Measurements from ENCODE around the gene EPB41L2. TPM values are rescaled to one million over a fixed set of nuclear protein-coding genes. Genes with fewer than 3 reads are reported as not detected.

EPB41L2 gene
- total and polyA plus RNA-seq, 2 experiments from 2014 or later, result 76.2 to 91.7 TPM

GRCh38 chr6:130906736-130907381, 156.2 kb downstream of the EPB41L2 start:
- ATAC-seq, result no peak
- Histone ChIP-seq H4K20me1 (replicated peaks; ENCODE audit: insufficient read depth) (no peaks in the 10 kb centered on the region), H3F3A (replicated peaks; ENCODE audit: low read depth) (no peaks in the 10 kb centered on the region), H3K4me1 (ENCODE audit: insufficient read depth) (peaks cover 14% of the 10 kb centered on the region), H3K4me2 (no peak overlapping the region), H3K79me2 (replicated peaks; ENCODE audit: insufficient read depth) (no peaks in the 10 kb centered on the region; the same call in 1 of the 2 replicates), H3K4me3 (no peak overlapping the region), H3K9me2 (ENCODE audit: insufficient read depth) (no peaks in the 10 kb centered on the region), H3K27me3 (ENCODE audit: insufficient read depth) (no peaks in the 10 kb centered on the region), H2AFZ (no peak overlapping the region), H3K27ac (ENCODE audit: low read depth) (no peak overlapping the region; the same call in 1 of the 2 replicates), H3K36me3 (ENCODE audit: insufficient read depth) (no peaks in the 10 kb centered on the region)
- Mint-ChIP-seq H3K27me3 (ENCODE audit: insufficient read depth, low read depth, poor library complexity) (no peaks in the 10 kb centered on the region), H3K4me1 (peaks cover 22% of the 10 kb centered on the region), H3K36me3 (ENCODE audit: low read depth) (peaks cover 12% of the 10 kb centered on the region; the same call in 2 of the 3 replicates), H3K9me3 (peaks cover 12% of the 10 kb centered on the region; the same call in 2 of the 3 replicates), H3K4me3 (no peak overlapping the region), H3K27ac (no peak overlapping the region)
- TF ChIP-seq EZH2 (IDR thresholded peaks at IDR 0.05; ENCODE audit: low read depth, unreplicated experiment) (no peak), STAT1 (IDR thresholded peaks at IDR 0.05; ENCODE audit: unreplicated experiment) (no peak), POLR2AphosphoS5 (IDR thresholded peaks at IDR 0.05; ENCODE audit: low read depth) (no peak), ZNF114 (CRISPR knock-in tag; IDR thresholded peaks at IDR 0.05) (no peak), ETS1 (IDR thresholded peaks at IDR 0.05) (no peak), CTCF (conservative IDR thresholded peaks at IDR 0.05; ENCODE audit: low read depth in 2 of 2) (no peak), EZH2phosphoT487 (IDR thresholded peaks at IDR 0.05; ENCODE audit: unreplicated experiment) (no peak), REST (IDR thresholded peaks at IDR 0.05; ENCODE audit: unreplicated experiment) (no peak), ZNF331 (CRISPR knock-in tag; IDR thresholded peaks at IDR 0.05; ENCODE audit: low read depth) (no peak), CREB1 (CRISPR knock-in tag; IDR thresholded peaks at IDR 0.05; ENCODE audit: low read depth) (no peak), JUNB (IDR thresholded peaks at IDR 0.05; ENCODE audit: unreplicated experiment) (no peak), ZNF462 (CRISPR knock-in tag; IDR thresholded peaks at IDR 0.05) (no peak), NANOG (IDR thresholded peaks at IDR 0.05; ENCODE audit: borderline replicate concordance) (no peak)
- DNase-seq (ENCODE audit: low spot score), result no peak

Data from GM23338 (cell line).